Renal cortex interstitium (tissue), 11 donors: Measurements from ENCODE around the gene ZNF598. TPM values are rescaled to one million over a fixed set of nuclear protein-coding genes. Genes with fewer than 3 reads are reported as not detected.
A peak's percentile ranks its signal among the peaks of the same experiment; 100 is the strongest.
"Not testable (repeated sequence)": the region's sequence is repeated elsewhere in the genome, so short reads cannot be mapped to it uniquely, and the experiment has no call there.

Experiments used
- DNase-seq, 11 donors: peaks; one replicate each; pipeline ENCODE4 v3.0.0-alpha.2; 2013; ENCODE audit warnings: low read depth in 9 of 11, low spot score in 4 of 11; ENCODE audit errors: extremely low read depth in 1 of 11
- polyA plus RNA-seq, 3 donors: library from polyadenylated mRNA; unstranded; fragments of 120-200 nt; gene quantifications; one replicate each; pipeline ENCODE4 v1.2.1, GENCODE V29; 2013; ENCODE audit not compliant: insufficient read length in 3 of 3

The ZNF598 gene
- polyA plus RNA-seq, 3 donors, result 16.6 to 28.6 (median 27.3) TPM

GRCh38 chr16:2042986-2043666 lies 33.5 kb upstream of the ZNF598 start:
- DNase-seq, result no peak

- DNase-seq, result no peak
These were observed 32.8 kb upstream of the ZNF598 start for GRCh38 chr16:2042171-2042985.

GRCh38 chr16:2040787-2041522 lies 31.3 kb upstream of the ZNF598 start:
- DNase-seq, result no peak

- no peak for DNase-seq
These were observed 30.6 kb upstream of the ZNF598 start for GRCh38 chr16:2040041-2040786.

GRCh38 chr16:2039274-2040031 lies 29.8 kb upstream of the ZNF598 start:
- peak in 6 of 11 donors; percentile 83 to 94 (median 90) for DNase-seq

- DNase-seq, result peak in 2 of 11 donors; percentile 76 to 78
These were observed 29.0 kb upstream of the ZNF598 start for GRCh38 chr16:2038382-2039231.

- no peak for DNase-seq
These were observed 28.2 kb upstream of the ZNF598 start for GRCh38 chr16:2037647-2038381.

GRCh38 chr16:2037115-2037514 lies 27.5 kb upstream of the ZNF598 start:
- no peak for DNase-seq

GRCh38 chr16:2036200-2036966 lies 26.8 kb upstream of the ZNF598 start:
- no peak for DNase-seq

GRCh38 chr16:2035431-2036199 lies 26.0 kb upstream of the ZNF598 start:
- DNase-seq, result peak in 1 of 11 donors; percentile 71

GRCh38 chr16:2034696-2035430 lies 25.2 kb upstream of the ZNF598 start:
- DNase-seq, result no peak

- DNase-seq, result not testable (repeated sequence)
These were observed 24.5 kb upstream of the ZNF598 start for GRCh38 chr16:2033909-2034695.

- no peak for DNase-seq
These were observed 23.7 kb upstream of the ZNF598 start for GRCh38 chr16:2033057-2033908.
